ENCODE measurements around the gene TLE4. TPM values are rescaled to one million over a fixed set of nuclear protein-coding genes. Genes with fewer than 3 reads are reported as not detected.

The TLE4 gene
- 18.2 and 19.9 TPM in 2 replicates for total RNA-seq

DNA sequence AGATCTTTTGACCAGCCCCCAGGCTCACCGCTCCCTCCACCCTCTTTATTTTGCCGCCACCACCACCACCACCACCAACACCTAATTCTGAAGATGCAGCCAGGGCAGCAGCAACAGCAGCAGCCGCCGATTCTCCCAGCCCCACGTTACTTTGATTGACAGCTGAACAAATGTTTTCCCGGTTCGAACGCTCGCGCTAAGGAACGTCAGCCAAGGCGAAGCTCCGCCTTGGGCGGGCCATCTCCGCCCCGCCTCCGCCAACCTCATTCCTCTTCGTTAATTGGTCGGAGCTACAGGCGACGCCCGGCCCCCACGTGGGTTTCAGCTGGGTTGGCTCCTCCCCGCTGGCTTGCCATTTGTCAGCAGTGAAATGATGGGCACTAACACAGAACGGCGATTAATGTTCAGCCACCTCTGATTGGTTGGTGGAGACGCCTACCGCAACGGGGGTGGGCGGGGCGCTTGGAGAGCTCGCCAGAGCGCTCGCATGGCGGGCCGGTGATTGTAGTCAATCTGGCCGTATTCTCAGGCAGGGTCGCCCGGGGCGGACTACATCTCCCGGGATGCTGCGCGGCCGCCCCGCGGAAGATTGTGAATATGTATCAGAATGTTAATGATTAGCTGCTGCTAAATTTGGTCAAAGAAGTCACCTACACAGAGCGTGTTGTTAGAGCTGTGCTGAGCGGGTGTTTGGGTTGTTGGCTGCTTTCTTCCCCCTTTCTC lies at the start of gene TLE4:
Gene TLE4 (plus strand): TSS at position 657 of the 723 bp plus-strand sequence. CDS start 826 bp downstream, outside the sequence.

